Fibroblast of skin of left quadriceps (primary cell): ENCODE data around the gene C1GALT1C1.
"Not testable (repeated sequence)": the region's sequence is repeated elsewhere in the genome, so short reads cannot be mapped to it uniquely, and the experiment has no call there.

ENCODE experiments used
- DNase-seq, 2 experiments: peaks; one replicate each; pipeline ENCODE4 v3.0.0-alpha.2; 2013; ENCODE audit warnings: low read depth in 2 of 2

Gene C1GALT1C1

GRCh38 chrX:120629667-120630537 lies at the start of gene C1GALT1C1:
Gene C1GALT1C1, minus strand, starts transcription at chrX:120630054. Its CDS starts 2,888 bp downstream, at chrX:120627166.
- DNase-seq, result peak; percentile 76 to 80

- no peak for DNase-seq
These were observed 47.3 kb upstream of the C1GALT1C1 start for GRCh38 chrX:120677004-120677652.

- no peak for DNase-seq
These were observed 43.1 kb upstream of the C1GALT1C1 start for GRCh38 chrX:120672841-120673530.

- no peak for DNase-seq
These were observed 42.5 kb upstream of the C1GALT1C1 start for GRCh38 chrX:120672389-120672788.

- no peak for DNase-seq
These were observed 42.1 kb upstream of the C1GALT1C1 start for GRCh38 chrX:120671963-120672362.

GRCh38 chrX:120668357-120668756 lies 38.5 kb upstream of the C1GALT1C1 start:
- no peak for DNase-seq

GRCh38 chrX:120664535-120664934 lies 34.7 kb upstream of the C1GALT1C1 start:
- DNase-seq, result not testable (repeated sequence)

- DNase-seq, result no peak
These were observed 34.2 kb upstream of the C1GALT1C1 start for GRCh38 chrX:120664081-120664480.

- DNase-seq, result no peak
These were observed 32.8 kb upstream of the C1GALT1C1 start for GRCh38 chrX:120662662-120663061.

- no peak for DNase-seq
These were observed 30.8 kb upstream of the C1GALT1C1 start for GRCh38 chrX:120660637-120661036.

GRCh38 chrX:120653000-120653399 lies 23.1 kb upstream of the C1GALT1C1 start:
- DNase-seq, result no peak

GRCh38 chrX:120652256-120652655 lies 22.4 kb upstream of the C1GALT1C1 start:
- not testable (repeated sequence) for DNase-seq

- no peak for DNase-seq
These were observed 17.3 kb upstream of the C1GALT1C1 start for GRCh38 chrX:120647127-120647526.

GRCh38 chrX:120642871-120643270 lies 13.0 kb upstream of the C1GALT1C1 start:
- DNase-seq, result no peak

- DNase-seq, result no peak
These were observed 8.8 kb upstream of the C1GALT1C1 start for GRCh38 chrX:120638619-120639018.

GRCh38 chrX:120625371-120625770 lies 4.5 kb downstream of the C1GALT1C1 start:
- no peak for DNase-seq

GRCh38 chrX:120617996-120618630 lies 11.7 kb downstream of the C1GALT1C1 start:
- DNase-seq, result no peak

- no peak for DNase-seq
These were observed 15.0 kb downstream of the C1GALT1C1 start for GRCh38 chrX:120614816-120615215.

GRCh38 chrX:120612086-120612485 lies 17.8 kb downstream of the C1GALT1C1 start:
- no peak for DNase-seq

GRCh38 chrX:120604361-120604782 lies 25.5 kb downstream of the C1GALT1C1 start:
- peak in 1 of 2 experiments; percentile 14 for DNase-seq

- DNase-seq, result peak; percentile 94
These were observed 26.0 kb downstream of the C1GALT1C1 start, which contains the start of gene MCTS1 for GRCh38 chrX:120603707-120604360. Gene MCTS1, plus strand, starts transcription at chrX:120604101. Its CDS starts 136 bp downstream, at chrX:120604237.
